PC-9 (cell line): ENCODE data around the gene DGCR2.

Experiments
- EZH2 ChIP-seq: fragments of 200-600 bp; sonication (generic); IDR thresholded peaks from 2 replicates; pipeline ENCODE4 v1.8.0; 2017; ENCODE audit warnings: antibody characterized with exemption, low read depth
- TF ChIP-seq, protein P1 (sequence below): fragments of 200-600 bp; sonication (generic); conservative IDR thresholded peaks from 2 replicates; pipeline ENCODE4 v1.6.1; 2017; ENCODE audit warnings: mixed run types, antibody characterized with exemption, mild to moderate bottlenecking, moderate library complexity

DNA sequence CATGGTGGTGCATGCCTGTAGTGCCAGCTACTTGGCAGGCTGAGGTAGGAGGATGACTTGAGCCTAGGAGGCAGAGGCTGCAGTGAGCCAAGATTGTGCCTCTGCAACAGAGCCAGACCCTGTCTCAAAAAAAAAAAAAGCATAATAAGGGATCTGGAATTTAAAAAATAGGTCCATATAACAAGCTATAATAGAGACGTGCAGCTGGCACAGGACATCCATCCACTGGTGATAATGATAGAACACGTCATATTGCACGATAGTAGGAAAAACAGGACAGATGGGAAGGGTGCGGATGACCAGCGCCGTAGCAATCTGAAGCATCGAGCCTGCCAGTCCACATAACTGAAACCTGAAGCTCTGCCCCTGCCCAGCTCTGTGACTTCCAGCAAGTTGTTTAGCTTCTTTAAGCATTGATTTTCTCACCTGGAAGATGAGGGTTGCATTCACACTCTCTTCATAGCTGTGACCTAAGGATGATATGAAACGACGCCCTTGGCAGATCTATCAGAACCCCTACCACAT, 125.8 kb downstream of the DGCR2 start:
- TF ChIP-seq, protein P1, sequence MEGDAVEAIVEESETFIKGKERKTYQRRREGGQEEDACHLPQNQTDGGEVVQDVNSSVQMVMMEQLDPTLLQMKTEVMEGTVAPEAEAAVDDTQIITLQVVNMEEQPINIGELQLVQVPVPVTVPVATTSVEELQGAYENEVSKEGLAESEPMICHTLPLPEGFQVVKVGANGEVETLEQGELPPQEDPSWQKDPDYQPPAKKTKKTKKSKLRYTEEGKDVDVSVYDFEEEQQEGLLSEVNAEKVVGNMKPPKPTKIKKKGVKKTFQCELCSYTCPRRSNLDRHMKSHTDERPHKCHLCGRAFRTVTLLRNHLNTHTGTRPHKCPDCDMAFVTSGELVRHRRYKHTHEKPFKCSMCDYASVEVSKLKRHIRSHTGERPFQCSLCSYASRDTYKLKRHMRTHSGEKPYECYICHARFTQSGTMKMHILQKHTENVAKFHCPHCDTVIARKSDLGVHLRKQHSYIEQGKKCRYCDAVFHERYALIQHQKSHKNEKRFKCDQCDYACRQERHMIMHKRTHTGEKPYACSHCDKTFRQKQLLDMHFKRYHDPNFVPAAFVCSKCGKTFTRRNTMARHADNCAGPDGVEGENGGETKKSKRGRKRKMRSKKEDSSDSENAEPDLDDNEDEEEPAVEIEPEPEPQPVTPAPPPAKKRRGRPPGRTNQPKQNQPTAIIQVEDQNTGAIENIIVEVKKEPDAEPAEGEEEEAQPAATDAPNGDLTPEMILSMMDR: no peak
- no peak for TF ChIP-seq EZH2
